BLaER1 (cell line): ENCODE measurements around the gene SLC25A36.
"Not testable (repeated sequence)": the region's sequence is repeated elsewhere in the genome, so short reads cannot be mapped to it uniquely, and the experiment has no call there.

Source experiments
- H3K27ac ChIP-seq: shearing (Covaris generic); formaldehyde crosslinking; 2 replicates; pipeline ENCODE4 v1.8.1; 2022
- H3K27me3 ChIP-seq: shearing (Covaris generic); formaldehyde crosslinking; 2 replicates; pipeline ENCODE4 v1.8.1; 2022
- H3K36me3 ChIP-seq: shearing (Covaris generic); formaldehyde crosslinking; 2 replicates; pipeline ENCODE4 v1.8.1; 2022
- H3K4me1 ChIP-seq: shearing (Covaris generic); formaldehyde crosslinking; 2 replicates; pipeline ENCODE4 v1.8.1; 2022
- H3K4me2 ChIP-seq: shearing (Covaris generic); formaldehyde crosslinking; 2 replicates; pipeline ENCODE4 v1.8.1; 2022
- H3K4me3 ChIP-seq: shearing (Covaris generic); formaldehyde crosslinking; 2 replicates; pipeline ENCODE4 v1.8.1; 2022
- H3K9ac ChIP-seq: shearing (Covaris generic); formaldehyde crosslinking; 2 replicates; pipeline ENCODE4 v1.8.1; 2022
- H3K9me3 ChIP-seq: shearing (Covaris generic); formaldehyde crosslinking; 2 replicates; pipeline ENCODE4 v1.8.1; 2022
- H4K20me1 ChIP-seq: shearing (Covaris generic); formaldehyde crosslinking; 2 replicates; pipeline ENCODE4 v1.8.1; 2022
- Cebpa-rat ChIP-seq: shearing (Covaris generic); IDR thresholded peaks from 2 replicates; pipeline ENCODE4 v1.8.1; 2022

The SLC25A36 gene

DNA sequence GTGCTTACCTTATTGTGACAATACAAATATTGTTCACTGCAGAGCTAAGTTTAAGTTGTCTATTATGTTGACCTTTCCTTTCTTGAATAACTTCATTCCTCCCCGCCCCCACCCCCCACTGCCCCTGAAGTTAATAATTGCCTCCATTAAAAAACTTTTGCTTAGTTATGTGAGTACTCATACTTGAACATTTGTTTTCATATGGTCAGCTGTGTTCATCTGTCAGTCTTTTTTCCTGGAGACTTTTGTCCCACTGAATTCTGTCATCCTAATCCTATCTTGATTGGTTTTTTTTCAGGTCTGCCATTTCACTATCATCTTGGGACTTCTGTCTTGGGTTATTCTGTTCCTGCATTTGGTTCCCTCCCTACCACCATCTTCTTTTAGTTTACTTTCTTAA is 8.5 kb downstream of the SLC25A36 start:
- Histone ChIP-seq H3K4me2 (no peak overlapping the region), H3K27ac (no peak overlapping the region), H4K20me1 (peaks cover 100% of the 10 kb centered on the region), H3K9me3 (no peaks in the 10 kb centered on the region), H3K9ac (no peak overlapping the region), H3K36me3 (peaks cover 28% of the 10 kb centered on the region), H3K4me3 (no peak overlapping the region), H3K27me3 (no peaks in the 10 kb centered on the region), H3K4me1 (peaks cover 10% of the 10 kb centered on the region; the same call in 1 of the 2 replicates)
- no peak for TF ChIP-seq Cebpa-rat

DNA sequence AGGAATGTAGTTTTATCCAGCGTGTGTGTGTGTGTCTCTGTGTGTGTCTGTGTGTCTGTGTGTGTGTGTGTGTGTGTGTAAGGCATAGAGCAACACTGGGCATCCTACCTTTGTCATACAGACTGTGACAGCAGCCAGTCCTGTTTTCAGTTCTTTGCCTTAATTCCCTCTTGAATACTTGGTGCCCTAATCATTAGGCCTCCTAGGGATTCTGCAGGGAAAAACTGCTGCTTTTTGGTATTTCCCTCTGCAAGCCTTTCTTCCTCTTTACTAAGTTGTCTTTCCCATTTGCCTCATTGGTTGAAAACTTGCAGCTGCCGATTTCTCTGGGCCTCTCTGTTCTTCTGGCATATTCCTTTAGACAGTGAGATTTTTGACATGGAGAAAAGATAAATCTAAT is 9.2 kb downstream of the SLC25A36 start:
- peaks cover 100% of the 10 kb centered on the region for H4K20me1 ChIP-seq
- TF ChIP-seq Cebpa-rat: no peak

DNA sequence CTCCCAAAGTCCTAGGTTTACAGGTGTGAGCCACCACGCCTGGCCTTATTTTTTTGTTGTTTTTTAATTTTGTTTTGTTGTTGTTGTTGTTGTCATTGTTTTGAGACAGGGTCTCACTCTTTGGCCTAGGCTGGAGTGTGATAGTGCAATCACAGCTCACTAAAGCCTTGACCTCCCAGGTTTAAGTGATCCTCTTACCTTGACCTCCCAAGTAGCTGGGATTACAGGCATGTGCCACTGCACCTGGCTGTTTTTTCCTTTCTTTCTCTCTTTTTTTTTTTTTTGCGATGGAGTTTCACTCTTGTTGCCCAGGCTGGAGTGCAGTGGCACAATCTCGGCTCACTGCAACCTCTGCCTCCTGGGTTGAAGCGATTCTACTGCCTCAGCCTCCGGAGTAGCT is 10.1 kb downstream of the SLC25A36 start:
- H3K9ac ChIP-seq, H3K9me3 ChIP-seq, H3K27me3 ChIP-seq, H3K4me2 ChIP-seq, H3K4me3 ChIP-seq, H3K4me1 ChIP-seq, H3K27ac ChIP-seq: not testable (repeated sequence)
- Histone ChIP-seq H3K36me3 (peaks cover 22% of the 10 kb centered on the region), H4K20me1 (peaks cover 100% of the 10 kb centered on the region)

More for the DNA sequence above, 9.2 kb downstream of the SLC25A36 start:
- Histone ChIP-seq H3K27me3 (no peaks in the 10 kb centered on the region), H3K36me3 (peaks cover 28% of the 10 kb centered on the region), H3K4me2 (no peak overlapping the region), H3K4me3 (no peak overlapping the region), H3K27ac (no peak overlapping the region), H3K9me3 (no peaks in the 10 kb centered on the region), H3K4me1 (peaks cover 10% of the 10 kb centered on the region; the same call in 1 of the 2 replicates), H3K9ac (no peak overlapping the region)

DNA sequence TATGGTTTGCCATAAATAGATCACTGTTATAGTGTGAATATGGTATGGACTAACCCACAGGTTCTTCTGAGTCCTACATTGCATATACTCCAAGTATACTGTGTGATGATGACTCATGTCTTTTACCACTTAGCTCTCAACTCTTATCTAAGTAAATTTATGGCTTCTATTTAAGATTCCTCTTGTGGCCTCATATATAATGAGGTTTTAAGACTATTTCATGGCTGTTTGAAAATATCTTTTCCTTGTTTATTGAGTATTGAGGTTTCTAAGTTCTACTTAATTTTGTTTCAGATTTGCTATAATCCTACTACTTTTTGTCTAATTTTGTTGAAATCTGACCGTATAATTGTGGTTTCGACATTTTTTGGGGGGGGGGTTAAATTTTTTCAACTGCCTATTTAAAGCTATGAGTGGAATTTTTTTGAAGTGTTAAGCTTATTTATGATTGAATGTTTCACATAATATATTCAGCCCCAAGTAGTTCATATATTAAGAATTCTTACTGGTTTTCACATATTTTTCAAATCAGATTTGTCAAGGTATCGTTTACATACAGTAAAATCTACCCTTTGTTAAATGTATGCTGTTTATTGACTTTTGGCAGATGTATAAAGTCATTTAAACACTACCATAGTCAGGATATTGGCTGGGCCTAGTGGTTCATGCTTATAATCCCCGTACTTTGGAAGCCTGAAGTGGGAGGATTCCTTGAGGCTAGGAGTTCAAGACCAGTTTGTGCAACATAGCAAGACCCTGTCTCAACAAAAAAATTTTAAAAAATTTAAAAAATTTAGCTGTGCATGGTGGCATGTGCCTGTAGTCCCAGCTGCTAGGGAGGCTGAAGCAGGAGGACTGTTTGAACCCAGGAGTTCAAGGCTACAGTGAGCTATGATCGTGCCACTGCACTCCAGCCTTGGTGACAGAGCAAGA is 11.7 kb downstream of the SLC25A36 start:
- H3K27me3 ChIP-seq: no peaks in the 10 kb centered on the region
- TF ChIP-seq Cebpa-rat: no peak
- H3K9me3 ChIP-seq: no peaks in the 10 kb centered on the region
- H3K9ac ChIP-seq: no peak overlapping the region
- peaks cover 25% of the 10 kb centered on the region for H3K36me3 ChIP-seq
- H4K20me1 ChIP-seq: peaks cover 100% of the 10 kb centered on the region
- no peak overlapping the region for H3K27ac ChIP-seq
- no peak overlapping the region for H3K4me3 ChIP-seq
- H3K4me1 ChIP-seq: no peaks in the 10 kb centered on the region
- no peak overlapping the region for H3K4me2 ChIP-seq

DNA sequence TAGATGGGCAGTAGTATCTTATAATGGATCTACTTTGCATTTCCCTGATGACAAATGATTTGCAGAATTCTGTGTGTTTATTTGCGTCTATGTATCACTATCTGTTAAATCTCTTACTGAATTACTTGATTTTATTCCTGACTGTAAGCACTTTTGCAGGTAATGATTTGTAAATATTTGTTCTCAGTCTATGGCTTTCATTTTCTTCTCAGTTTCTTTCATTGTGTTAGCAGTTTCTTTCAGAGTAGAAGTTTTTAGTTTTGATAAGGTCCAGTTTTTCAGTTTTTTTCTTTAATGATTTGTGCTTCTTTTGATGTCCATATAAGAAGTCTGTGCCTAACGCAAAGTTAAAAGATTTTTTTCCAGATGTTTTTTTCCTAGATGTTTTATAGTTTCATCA is 12.9 kb downstream of the SLC25A36 start:
- Histone ChIP-seq H3K27me3 (no peaks in the 10 kb centered on the region), H3K4me1 (no peaks in the 10 kb centered on the region), H3K4me2 (no peak overlapping the region), H3K9ac (no peak overlapping the region), H4K20me1 (peaks cover 94% of the 10 kb centered on the region), H3K9me3 (no peaks in the 10 kb centered on the region), H3K36me3 (peaks cover 34% of the 10 kb centered on the region), H3K27ac (no peak overlapping the region), H3K4me3 (no peak overlapping the region)
- TF ChIP-seq Cebpa-rat: no peak

DNA sequence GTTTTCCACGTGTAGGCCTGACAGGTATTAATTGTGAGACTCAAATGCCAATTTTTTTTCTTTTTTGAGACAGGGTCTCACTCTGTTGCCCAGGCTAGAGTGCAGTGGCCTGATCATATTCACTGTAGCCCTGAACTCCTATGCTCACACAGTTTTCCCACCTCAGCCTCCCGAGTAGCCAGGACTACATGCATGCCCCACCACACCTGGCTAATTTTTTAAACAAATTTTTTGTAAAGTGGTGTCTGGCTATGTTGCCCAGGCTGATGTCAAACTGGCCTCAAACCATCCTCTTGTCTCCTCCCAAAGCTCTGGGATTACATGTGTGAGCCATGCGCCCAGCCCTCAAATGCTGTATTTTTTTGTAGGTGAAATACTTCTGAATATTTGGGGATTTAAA is 14.0 kb downstream of the SLC25A36 start:
- Histone ChIP-seq H4K20me1 (peaks cover 83% of the 10 kb centered on the region), H3K27me3 (no peaks in the 10 kb centered on the region), H3K4me2 (no peak overlapping the region), H3K9ac (no peak overlapping the region), H3K27ac (no peak overlapping the region), H3K4me3 (no peak overlapping the region), H3K36me3 (peaks cover 42% of the 10 kb centered on the region), H3K9me3 (no peaks in the 10 kb centered on the region), H3K4me1 (no peaks in the 10 kb centered on the region)
- TF ChIP-seq Cebpa-rat: no peak

DNA sequence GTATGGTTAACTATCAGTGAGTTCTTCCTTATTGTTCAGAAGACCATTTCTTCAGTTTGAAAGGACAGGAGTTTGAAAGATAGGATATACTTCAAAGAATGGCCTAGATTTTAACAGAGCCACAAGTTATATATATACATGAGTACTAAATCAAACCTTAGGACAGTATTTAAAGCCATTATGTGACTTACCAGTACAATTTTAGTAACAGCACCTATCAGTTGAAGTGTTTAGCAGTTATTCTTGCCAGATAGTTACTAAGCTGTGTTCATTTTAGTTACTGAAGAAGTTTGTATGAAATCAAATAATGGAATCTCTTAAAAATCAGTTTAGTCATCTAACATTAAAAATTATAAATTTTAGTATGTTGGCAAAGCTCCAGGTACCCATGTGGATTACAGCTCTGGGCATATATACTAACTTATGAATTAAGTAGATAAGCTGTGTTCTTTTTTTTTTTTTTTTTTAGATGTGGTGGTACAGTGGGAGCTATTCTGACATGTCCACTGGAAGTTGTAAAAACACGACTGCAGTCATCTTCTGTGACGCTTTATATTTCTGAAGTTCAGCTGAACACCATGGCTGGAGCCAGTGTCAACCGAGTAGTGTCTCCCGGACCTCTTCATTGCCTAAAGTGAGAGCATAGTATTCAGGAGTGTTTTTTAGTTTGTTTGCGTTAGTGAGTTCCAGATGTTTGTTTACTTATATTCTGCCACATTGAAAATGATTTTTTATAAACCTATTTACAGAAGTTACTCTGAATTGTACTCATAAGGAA is 14.6 kb downstream of the SLC25A36 start:
- H3K4me2 ChIP-seq: no peak overlapping the region
- H3K4me3 ChIP-seq: no peak overlapping the region
- peaks cover 77% of the 10 kb centered on the region for H4K20me1 ChIP-seq
- H3K9ac ChIP-seq: no peak overlapping the region
- H3K36me3 ChIP-seq: peaks cover 44% of the 10 kb centered on the region
- no peaks in the 10 kb centered on the region for H3K27me3 ChIP-seq
- H3K4me1 ChIP-seq: no peaks in the 10 kb centered on the region
- no peaks in the 10 kb centered on the region for H3K9me3 ChIP-seq
- TF ChIP-seq Cebpa-rat: no peak
- no peak overlapping the region for H3K27ac ChIP-seq

DNA sequence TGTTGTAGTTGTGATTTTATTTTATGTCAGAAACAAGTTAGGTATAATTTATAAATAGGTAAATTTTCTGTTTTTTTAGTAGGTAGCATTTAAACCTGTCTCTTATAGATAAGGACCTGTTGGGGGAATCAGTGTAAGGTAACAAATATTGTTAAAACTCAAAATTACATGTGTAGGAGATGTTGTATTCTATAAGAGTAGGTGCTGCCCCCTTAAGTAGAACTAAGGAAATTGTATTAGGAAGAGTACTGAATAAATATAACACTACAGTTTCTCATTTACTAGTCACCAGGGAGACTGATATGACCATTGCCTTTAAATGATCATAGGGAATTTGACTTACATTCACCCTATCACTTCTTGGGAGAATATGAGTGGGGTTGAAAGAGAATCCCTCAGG is 31.2 kb downstream of the SLC25A36 start:
- no peaks in the 10 kb centered on the region for H4K20me1 ChIP-seq
- no peaks in the 10 kb centered on the region for H3K27me3 ChIP-seq
- H3K27ac ChIP-seq: no peak overlapping the region
- H3K4me1 ChIP-seq: no peaks in the 10 kb centered on the region
- no peak overlapping the region for H3K4me3 ChIP-seq
- H3K9me3 ChIP-seq: no peaks in the 10 kb centered on the region
- no peak for TF ChIP-seq Cebpa-rat
- H3K36me3 ChIP-seq: peaks cover 54% of the 10 kb centered on the region
- H3K4me2 ChIP-seq: no peak overlapping the region
- H3K9ac ChIP-seq: no peak overlapping the region

DNA sequence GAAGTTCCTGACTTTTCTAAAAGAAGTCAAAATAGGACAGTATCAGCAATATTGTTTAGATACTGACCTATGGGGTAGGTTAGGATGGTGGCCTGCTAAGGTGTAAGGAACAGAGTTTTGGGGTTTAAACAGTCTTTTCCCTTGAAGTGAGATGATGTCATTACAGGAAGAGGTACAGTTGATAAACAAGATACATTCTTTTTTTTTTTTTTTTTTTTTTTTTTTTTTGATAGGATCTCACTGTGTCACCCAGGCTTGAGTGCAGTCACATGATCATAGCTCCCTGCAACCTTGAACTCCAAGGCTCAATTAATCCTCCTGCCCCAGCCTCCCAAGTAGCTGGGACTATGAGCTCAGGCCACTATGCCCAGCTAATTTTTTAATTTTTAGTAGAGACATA is 33.3 kb downstream of the SLC25A36 start:
- peaks cover 63% of the 10 kb centered on the region for H3K36me3 ChIP-seq

DNA sequence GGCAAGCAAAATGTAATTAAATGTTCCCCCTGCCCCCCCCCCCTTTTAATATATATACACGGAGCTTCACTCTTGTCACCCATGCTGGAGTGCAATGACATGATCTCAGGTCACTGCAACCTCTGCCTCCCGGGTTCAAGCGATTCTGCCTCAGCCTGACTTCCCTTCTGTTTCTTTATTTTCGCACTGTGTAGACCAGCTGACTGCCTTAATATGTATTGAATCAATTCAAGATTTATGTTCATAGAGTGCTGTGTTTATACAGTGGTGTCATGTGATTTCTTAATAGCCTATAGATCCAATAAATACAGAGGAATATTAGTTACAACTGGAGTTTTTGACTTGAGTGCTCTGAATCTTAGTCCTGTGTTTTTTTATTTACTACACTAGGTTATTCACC is 39.0 kb downstream of the SLC25A36 start:
- H3K4me3 ChIP-seq: no peak overlapping the region
- H3K9me3 ChIP-seq: peaks cover 11% of the 10 kb centered on the region; the same call in 1 of the 2 replicates
- H3K27ac ChIP-seq: no peak overlapping the region
- peaks cover 29% of the 10 kb centered on the region for H3K36me3 ChIP-seq
- no peak overlapping the region for H3K9ac ChIP-seq
- H4K20me1 ChIP-seq: no peaks in the 10 kb centered on the region
- H3K4me1 ChIP-seq: no peaks in the 10 kb centered on the region
- no peaks in the 10 kb centered on the region for H3K27me3 ChIP-seq
- TF ChIP-seq Cebpa-rat: no peak
- no peak overlapping the region for H3K4me2 ChIP-seq

More for the DNA sequence above, 33.3 kb downstream of the SLC25A36 start:
- Histone ChIP-seq H3K4me2 (no peak overlapping the region), H3K9me3 (no peaks in the 10 kb centered on the region), H3K4me3 (no peak overlapping the region), H3K4me1 (no peaks in the 10 kb centered on the region), H4K20me1 (no peaks in the 10 kb centered on the region), H3K9ac (no peak overlapping the region), H3K27ac (no peak overlapping the region), H3K27me3 (no peaks in the 10 kb centered on the region)
- TF ChIP-seq Cebpa-rat: no peak

DNA sequence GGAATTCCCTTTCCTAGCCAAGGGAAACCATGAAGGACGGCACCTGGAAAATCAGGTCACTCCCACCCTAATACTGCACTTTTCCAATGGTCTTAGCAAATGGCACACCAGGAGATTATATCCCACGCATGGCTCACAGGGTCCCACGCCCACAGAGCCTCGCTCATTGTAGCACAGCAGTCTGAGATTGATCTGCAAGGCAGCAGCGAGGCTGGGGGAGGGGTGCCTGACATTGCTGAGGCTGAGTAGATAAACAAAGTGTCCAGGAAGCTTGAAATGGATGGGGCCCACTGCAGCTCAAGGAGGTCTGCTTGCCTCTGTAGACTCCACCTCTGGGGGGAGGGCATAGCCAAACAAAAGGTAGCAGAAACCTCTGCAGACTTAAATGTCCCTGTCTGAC is 46.2 kb downstream of the SLC25A36 start:
- H4K20me1 ChIP-seq, H3K4me2 ChIP-seq, H3K4me1 ChIP-seq, H3K9ac ChIP-seq, H3K27me3 ChIP-seq, H3K27ac ChIP-seq, H3K36me3 ChIP-seq, H3K4me3 ChIP-seq: not testable (repeated sequence)
- H3K9me3 ChIP-seq: peaks cover 26% of the 10 kb centered on the region
